NCI-H345 (cell line): ENCODE data around the gene TSPO2.

Experiments used
- DNase-seq: peaks from one replicate; lab custom pipeline; 2025; lab: John Stamatoyannopoulos, UW

TSPO2 gene

GRCh38 chr6:41075651-41076626 lies 33.7 kb downstream of the TSPO2 start:
- no peak for DNase-seq

- no peak for DNase-seq
Measured at GRCh38 chr6:41077536-41077935, 35.3 kb downstream of the TSPO2 start.

- DNase-seq, result no peak
Measured at GRCh38 chr6:41078101-41078500, 35.8 kb downstream of the TSPO2 start.

GRCh38 chr6:41079080-41079479 lies 36.8 kb downstream of the TSPO2 start:
- no peak for DNase-seq

- DNase-seq, result no peak
Measured at GRCh38 chr6:41080621-41081020, 38.4 kb downstream of the TSPO2 start.

GRCh38 chr6:41083072-41083471 lies 40.8 kb downstream of the TSPO2 start:
- no peak for DNase-seq

- DNase-seq, result no peak
Measured at GRCh38 chr6:41085182-41085581, 42.9 kb downstream of the TSPO2 start.

GRCh38 chr6:41088451-41088850 lies 46.2 kb downstream of the TSPO2 start:
- DNase-seq, result no peak

GRCh38 chr6:41090841-41091761 lies 48.8 kb downstream of the TSPO2 start:
- DNase-seq, result no peak

- peak; percentile 11 for DNase-seq
Measured at GRCh38 chr6:41092421-41093140, 50.3 kb downstream of the TSPO2 start.

GRCh38 chr6:41093729-41094128 lies 51.5 kb downstream of the TSPO2 start:
- no peak for DNase-seq
